Ovary (tissue), 3 donors: Measurements from ENCODE around the gene CLIC4.

ENCODE experiments used
- EP300 ChIP-seq: sonication (generic); formaldehyde crosslinking; IDR thresholded peaks from one replicate; pipeline ENCODE4 v1.6.1; 2017; ENCODE audit warnings: antibody characterized with exemption
- POLR2A ChIP-seq: fragments of 450-650 bp; IDR thresholded peaks from one replicate; pipeline ENCODE4 v1.6.1; 2017; ENCODE audit warnings: antibody characterized with exemption, mild to moderate bottlenecking, moderate library complexity
- TF ChIP-seq, protein P1 (sequence below), 3 donors: fragments of 450-650 bp in 2 of 3; fragments of 200-600 bp in 1 of 3; IDR thresholded peaks; one replicate each; pipeline versions ENCODE4 v1.5.1 to v1.8.0; 2016 to 2022; ENCODE audit warnings: antibody characterized with exemption in 3 of 3, mild to moderate bottlenecking in 1 of 3
- donor health status: DM: no; HTN: no; CAD: no.

DNA sequence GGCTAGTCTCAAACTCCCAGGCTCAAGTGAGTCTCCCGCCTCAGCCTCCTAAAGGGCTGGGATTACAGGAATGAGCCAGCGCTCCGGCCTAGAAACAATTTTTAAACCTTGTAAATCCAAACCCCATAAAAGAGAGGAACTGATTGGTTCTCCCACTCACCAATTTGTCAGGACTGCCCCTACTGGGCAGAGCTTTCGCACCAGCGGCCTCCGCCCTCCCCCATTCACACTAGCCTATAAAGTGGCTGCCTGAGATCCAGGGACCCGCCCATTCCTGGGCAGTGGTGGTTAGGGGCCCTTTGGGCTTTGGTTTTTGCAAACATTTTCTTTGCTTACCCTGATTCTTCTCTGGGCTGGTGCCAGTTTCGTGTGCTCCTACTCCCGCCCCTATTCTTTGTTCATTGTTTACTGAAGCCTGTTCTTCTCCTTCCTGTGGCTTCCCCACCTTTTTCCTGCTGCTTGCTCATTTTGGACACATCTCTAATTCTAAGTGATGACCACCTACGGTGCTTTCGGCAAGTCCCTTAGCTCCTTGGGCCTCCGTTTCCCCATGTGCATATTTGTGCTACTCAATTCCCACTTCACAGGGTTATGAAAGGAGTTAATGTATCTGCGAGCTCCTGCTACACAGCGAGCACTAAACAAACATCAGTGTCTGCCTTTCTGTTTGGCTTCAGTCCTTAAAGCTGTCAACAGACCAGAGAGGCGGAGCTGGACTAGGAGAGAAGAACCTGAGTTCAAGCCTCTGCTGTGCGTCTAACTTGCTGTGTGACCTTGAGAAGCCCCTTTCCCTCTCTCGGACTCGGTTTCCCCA is 39.8 kb upstream of the CLIC4 start:
- TF ChIP-seq, protein P1, sequence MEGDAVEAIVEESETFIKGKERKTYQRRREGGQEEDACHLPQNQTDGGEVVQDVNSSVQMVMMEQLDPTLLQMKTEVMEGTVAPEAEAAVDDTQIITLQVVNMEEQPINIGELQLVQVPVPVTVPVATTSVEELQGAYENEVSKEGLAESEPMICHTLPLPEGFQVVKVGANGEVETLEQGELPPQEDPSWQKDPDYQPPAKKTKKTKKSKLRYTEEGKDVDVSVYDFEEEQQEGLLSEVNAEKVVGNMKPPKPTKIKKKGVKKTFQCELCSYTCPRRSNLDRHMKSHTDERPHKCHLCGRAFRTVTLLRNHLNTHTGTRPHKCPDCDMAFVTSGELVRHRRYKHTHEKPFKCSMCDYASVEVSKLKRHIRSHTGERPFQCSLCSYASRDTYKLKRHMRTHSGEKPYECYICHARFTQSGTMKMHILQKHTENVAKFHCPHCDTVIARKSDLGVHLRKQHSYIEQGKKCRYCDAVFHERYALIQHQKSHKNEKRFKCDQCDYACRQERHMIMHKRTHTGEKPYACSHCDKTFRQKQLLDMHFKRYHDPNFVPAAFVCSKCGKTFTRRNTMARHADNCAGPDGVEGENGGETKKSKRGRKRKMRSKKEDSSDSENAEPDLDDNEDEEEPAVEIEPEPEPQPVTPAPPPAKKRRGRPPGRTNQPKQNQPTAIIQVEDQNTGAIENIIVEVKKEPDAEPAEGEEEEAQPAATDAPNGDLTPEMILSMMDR (IDR thresholded peaks at IDR 0.05), result no peak
- TF ChIP-seq POLR2A, result no peak
- no peak for TF ChIP-seq EP300
